A549 treated with AZD2906 at 1 μM for 4 hours (cell line): ENCODE results near the gene CGGBP1. TPM values are rescaled to one million over a fixed set of nuclear protein-coding genes. Genes with fewer than 3 reads are reported as not detected.

Source experiments
- total RNA-seq: library from RNA; stranded (reverse); fragments of 200-300 nt; extraction: Qiagen RNA extraction; gene quantifications from 5 replicates; pipeline ENCODE4 v1.2.3, GENCODE V29; 2022

The CGGBP1 gene, protein sequence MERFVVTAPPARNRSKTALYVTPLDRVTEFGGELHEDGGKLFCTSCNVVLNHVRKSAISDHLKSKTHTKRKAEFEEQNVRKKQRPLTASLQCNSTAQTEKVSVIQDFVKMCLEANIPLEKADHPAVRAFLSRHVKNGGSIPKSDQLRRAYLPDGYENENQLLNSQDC
- total RNA-seq = 36.0 to 39.3 TPM (median 38.1 TPM) in 5 replicates

GRCh38 chr3:88058581-88059379 lies at the start of gene CGGBP1, which contains the start of gene ZNF654:
Gene CGGBP1 (minus strand): TSS chr3:88059005. CDS start chr3:88055976, 3,029 bp downstream.
Gene ZNF654 (plus strand): TSS chr3:88059255. CDS start chr3:88059320, 65 bp downstream.

Other genes starting within 250 kb of the CGGBP1 start
- gene ZNF654, start 250 bp upstream of the CGGBP1 start, total RNA-seq = 3.4 to 4.4 TPM (median 3.8 TPM) in 5 replicates
- gene C3orf38, start 91.0 kb upstream of the CGGBP1 start, total RNA-seq = 15.9 to 21.7 TPM (median 17.0 TPM) in 5 replicates